Measurements from ENCODE around the gene GNLY. TPM values are rescaled to one million over a fixed set of nuclear protein-coding genes. Genes with fewer than 3 reads are reported as not detected.

The GNLY gene
- total RNA-seq, 6 donors from 2014 or later, result 12.2 to 24.7 (median 21.0) TPM

DNA sequence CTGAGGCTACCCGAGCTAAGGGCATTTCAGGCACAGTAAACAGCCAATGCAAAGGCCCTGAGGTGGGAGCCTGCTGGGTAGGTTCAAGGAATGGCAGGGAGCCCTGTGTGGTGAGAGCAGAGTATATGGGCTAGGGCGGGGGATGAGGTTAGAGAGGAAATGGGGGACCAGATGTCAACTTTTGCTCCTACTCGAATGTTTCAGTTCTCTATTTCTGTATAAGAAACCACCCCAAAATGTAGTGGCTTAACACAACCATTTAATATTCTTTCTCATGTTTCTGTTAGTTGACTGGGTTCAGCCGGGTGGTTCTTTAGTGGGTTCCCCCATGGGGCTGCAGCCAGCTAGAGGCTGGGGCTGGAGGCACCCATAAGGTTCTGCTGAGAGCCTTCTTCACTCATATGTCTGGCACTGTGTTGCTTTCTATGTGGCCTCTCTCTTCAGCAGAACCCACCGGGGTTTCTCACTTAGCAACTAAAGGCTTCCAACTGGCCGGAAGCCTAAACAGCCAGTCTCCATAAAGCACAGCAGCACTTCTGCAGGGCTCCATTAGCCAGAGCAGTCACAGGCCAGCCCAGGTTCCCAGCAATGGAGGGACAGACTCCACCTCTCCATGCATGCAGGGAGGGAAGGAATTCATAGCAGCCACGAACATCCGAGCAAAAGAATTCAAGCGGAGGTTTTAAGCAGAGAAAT is 54.0 kb downstream of the GNLY start:
- WGBS, 2 donors, result 76 to 77% methylated on average over 9 of the region's 9 CpGs
- TF ChIP-seq, protein P1, sequence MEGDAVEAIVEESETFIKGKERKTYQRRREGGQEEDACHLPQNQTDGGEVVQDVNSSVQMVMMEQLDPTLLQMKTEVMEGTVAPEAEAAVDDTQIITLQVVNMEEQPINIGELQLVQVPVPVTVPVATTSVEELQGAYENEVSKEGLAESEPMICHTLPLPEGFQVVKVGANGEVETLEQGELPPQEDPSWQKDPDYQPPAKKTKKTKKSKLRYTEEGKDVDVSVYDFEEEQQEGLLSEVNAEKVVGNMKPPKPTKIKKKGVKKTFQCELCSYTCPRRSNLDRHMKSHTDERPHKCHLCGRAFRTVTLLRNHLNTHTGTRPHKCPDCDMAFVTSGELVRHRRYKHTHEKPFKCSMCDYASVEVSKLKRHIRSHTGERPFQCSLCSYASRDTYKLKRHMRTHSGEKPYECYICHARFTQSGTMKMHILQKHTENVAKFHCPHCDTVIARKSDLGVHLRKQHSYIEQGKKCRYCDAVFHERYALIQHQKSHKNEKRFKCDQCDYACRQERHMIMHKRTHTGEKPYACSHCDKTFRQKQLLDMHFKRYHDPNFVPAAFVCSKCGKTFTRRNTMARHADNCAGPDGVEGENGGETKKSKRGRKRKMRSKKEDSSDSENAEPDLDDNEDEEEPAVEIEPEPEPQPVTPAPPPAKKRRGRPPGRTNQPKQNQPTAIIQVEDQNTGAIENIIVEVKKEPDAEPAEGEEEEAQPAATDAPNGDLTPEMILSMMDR (IDR thresholded peaks at IDR 0.05), result no peak
- TF ChIP-seq POLR2A (IDR thresholded peaks at IDR 0.05) (no peak), POLR2AphosphoS5 (IDR thresholded peaks at IDR 0.05) (no peak)
- peak overlapping the region in 1 of 4 donors; percentile 55 for H3K27ac ChIP-seq
- H3K9me3 ChIP-seq, result no peaks in the 10 kb centered on the region
- DNase-seq (no peak), ATAC-seq (ENCODE audit: low FRiP score in 2 of 2) (no peak)
- peaks cover 47 to 71% (median 62%) of the 10 kb centered on the region in 4 donors for H3K4me1 ChIP-seq
- no peak overlapping the region for H3K4me3 ChIP-seq
- peaks cover 0 to under 1% (median 0%) of the 10 kb centered on the region in 4 donors for H3K27me3 ChIP-seq
- no peaks in the 10 kb centered on the region for H3K36me3 ChIP-seq

Small RNAs within 50 kb of the gene (small RNA-seq; reads per million reads assigned to genes)
- gene RNU1-38P, result 0 to 0.07 (median 0) reads per million in 4 donors

Other genes starting within 250 kb of the GNLY start
- 100 to 1,000 TPM; 108 to 219 (median 168) TPM for gene MAT2A, start 155.2 kb upstream of the GNLY start, total RNA-seq
- 10 to 100 TPM; 21.2 to 70.6 (median 38.0) TPM for gene GGCX, start 132.9 kb upstream of the GNLY start, total RNA-seq
- gene VAMP8, start 116.8 kb upstream of the GNLY start, total RNA-seq, result 100 to 1,000 TPM in 4 of 6 donors, 10 to 100 TPM in 2; 62.8 to 289 (median 154) TPM
- 100 to 1,000 TPM in 1 of 6 donors, 10 to 100 TPM in 5; 20.5 to 105 (median 44.0) TPM for gene VAMP5, start 109.9 kb upstream of the GNLY start, total RNA-seq
- gene RNF181, start 98.6 kb upstream of the GNLY start, total RNA-seq, result 100 to 1,000 TPM in 4 of 6 donors, 10 to 100 TPM in 2; 81.7 to 164 (median 108) TPM
- 10 to 100 TPM; 18.9 to 45.8 (median 32.0) TPM for gene TMEM150A, start 91.7 kb upstream of the GNLY start, total RNA-seq
- gene C2orf68, start 82.3 kb upstream of the GNLY start, total RNA-seq, result 10 to 100 TPM; 24.6 to 46.1 (median 34.0) TPM
- 100 to 1,000 TPM in 1 of 6 donors, 10 to 100 TPM in 5; 36.8 to 176 (median 67.3) TPM for gene USP39, start 78.2 kb upstream of the GNLY start, total RNA-seq
- gene SFTPB, start 26.2 kb upstream of the GNLY start, total RNA-seq, result over 10,000 TPM; 10,501 to 67,270 (median 33,394) TPM
- 100 to 1,000 TPM in 2 of 6 donors, 10 to 100 TPM in 4; 60.2 to 121 (median 85.1) TPM for gene ATOH8, start 59.6 kb downstream of the GNLY start, total RNA-seq
- 100 to 1,000 TPM in 2 of 6 donors, 10 to 100 TPM in 4; 54.5 to 162 (median 83.8) TPM for gene ST3GAL5, start 194.6 kb downstream of the GNLY start, total RNA-seq

Data from upper lobe of left lung (tissue), 6 donors.